NT2/D1 (cell line): Measurements from ENCODE around the gene GRK5.

Experiments
- SUZ12 ChIP-seq: IDR thresholded peaks from 2 replicates; pipeline ENCODE4 v1.6.1; 2011; ENCODE audit not compliant: insufficient read length, insufficient read depth; ENCODE audit errors: extremely low read depth
- YY1 ChIP-seq: IDR thresholded peaks from 2 replicates; pipeline ENCODE4 v1.6.1; 2011; ENCODE audit not compliant: insufficient read length, insufficient read depth
- ZNF274 ChIP-seq: IDR thresholded peaks from 2 replicates; pipeline ENCODE4 v1.6.1; 2011; ENCODE audit warnings: mild to moderate bottlenecking, low read depth, low read length

GRCh38 chr10:119365773-119366599, 158.6 kb downstream of the GRK5 start:
- no peak for TF ChIP-seq ZNF274
- no peak for TF ChIP-seq SUZ12
- no peak for TF ChIP-seq YY1
